ENCODE measurements around the gene MAML2. TPM values are rescaled to one million over a fixed set of nuclear protein-coding genes. Genes with fewer than 3 reads are reported as not detected.
A peak's percentile ranks its signal among the peaks of the same experiment; 100 is the strongest.

MAML2 gene
- total RNA-seq, 1 donor from 2014 or later: 11.8 TPM

GRCh38 chr11:96265220-96265737 lies 77.7 kb downstream of the MAML2 start:
- H3K27ac Mint-ChIP-seq: peak overlapping the region; percentile 38
- DNase-seq (ENCODE audit: low spot score): no peak
- peaks cover 63% of the 10 kb centered on the region for H3K4me1 Mint-ChIP-seq (ENCODE audit: low read depth)
- peaks cover 32% of the 10 kb centered on the region for H3K36me3 Mint-ChIP-seq (ENCODE audit: low read depth)
- H3K9me3 Mint-ChIP-seq: peaks cover 13% of the 10 kb centered on the region
- H3K4me3 Mint-ChIP-seq (ENCODE audit: low read depth): no peak overlapping the region
- no peaks in the 10 kb centered on the region for H3K27me3 Mint-ChIP-seq (ENCODE audit: low read depth)
- intact Hi-C loops (cut with micrococcal nuclease): no loop called here

- intact Hi-C loops (cut with micrococcal nuclease): no loop called here
Measured at GRCh38 chr11:96264364-96264763, 78.6 kb downstream of the MAML2 start.

GRCh38 chr11:96263238-96263763 lies 79.7 kb downstream of the MAML2 start:
- no peak for DNase-seq (ENCODE audit: low spot score)
- no peaks in the 10 kb centered on the region for H3K9me3 Mint-ChIP-seq
- H3K36me3 Mint-ChIP-seq (ENCODE audit: low read depth): peaks cover 17% of the 10 kb centered on the region
- H3K27me3 Mint-ChIP-seq (ENCODE audit: low read depth): no peaks in the 10 kb centered on the region
- peak overlapping the region; percentile 25 for H3K27ac Mint-ChIP-seq
- no peak overlapping the region for H3K4me3 Mint-ChIP-seq (ENCODE audit: low read depth)
- intact Hi-C loops (cut with micrococcal nuclease): no loop called here
- H3K4me1 Mint-ChIP-seq (ENCODE audit: low read depth): peaks cover 69% of the 10 kb centered on the region

More at GRCh38 chr11:96264364-96264763, 78.6 kb downstream of the MAML2 start:
- DNase-seq (ENCODE audit: low spot score): no peak
- H3K4me1 Mint-ChIP-seq (ENCODE audit: low read depth): peaks cover 68% of the 10 kb centered on the region
- no peak overlapping the region for H3K4me3 Mint-ChIP-seq (ENCODE audit: low read depth)
- H3K27me3 Mint-ChIP-seq (ENCODE audit: low read depth): no peaks in the 10 kb centered on the region
- H3K36me3 Mint-ChIP-seq (ENCODE audit: low read depth): peaks cover 27% of the 10 kb centered on the region
- peaks cover 8% of the 10 kb centered on the region for H3K9me3 Mint-ChIP-seq
- H3K27ac Mint-ChIP-seq: no peak overlapping the region

- intact Hi-C loops (cut with micrococcal nuclease): no loop called here
- no peak for DNase-seq (ENCODE audit: low spot score)
- no peak overlapping the region for H3K27ac Mint-ChIP-seq
- peaks cover 23% of the 10 kb centered on the region for H3K36me3 Mint-ChIP-seq (ENCODE audit: low read depth)
- no peaks in the 10 kb centered on the region for H3K27me3 Mint-ChIP-seq (ENCODE audit: low read depth)
- H3K4me3 Mint-ChIP-seq (ENCODE audit: low read depth): peak overlapping the region; percentile 6
- H3K4me1 Mint-ChIP-seq (ENCODE audit: low read depth): peaks cover 75% of the 10 kb centered on the region
- H3K9me3 Mint-ChIP-seq: no peaks in the 10 kb centered on the region
Measured at GRCh38 chr11:96260532-96260931, 82.5 kb downstream of the MAML2 start.

- Mint-ChIP-seq H3K36me3 (ENCODE audit: low read depth) (peaks cover 26% of the 10 kb centered on the region), H3K9me3 (no peaks in the 10 kb centered on the region), H3K27me3 (ENCODE audit: low read depth) (no peaks in the 10 kb centered on the region), H3K4me3 (ENCODE audit: low read depth) (peak overlapping the region; percentile 6), H3K27ac (no peak overlapping the region), H3K4me1 (ENCODE audit: low read depth) (peaks cover 76% of the 10 kb centered on the region)
- no peak for DNase-seq (ENCODE audit: low spot score)
- intact Hi-C loops (cut with micrococcal nuclease): no loop called here
Measured at GRCh38 chr11:96260067-96260511, 82.9 kb downstream of the MAML2 start.

- H3K4me3 Mint-ChIP-seq (ENCODE audit: low read depth): peak overlapping the region; percentile 40
- no peaks in the 10 kb centered on the region for H3K27me3 Mint-ChIP-seq (ENCODE audit: low read depth)
Measured at GRCh38 chr11:96259134-96259830, 83.7 kb downstream of the MAML2 start.

GRCh38 chr11:96257972-96258934 lies 84.7 kb downstream of the MAML2 start:
- Mint-ChIP-seq H3K27me3 (ENCODE audit: low read depth) (no peaks in the 10 kb centered on the region), H3K4me1 (ENCODE audit: low read depth) (peaks cover 80% of the 10 kb centered on the region), H3K9me3 (no peaks in the 10 kb centered on the region), H3K36me3 (ENCODE audit: low read depth) (peaks cover 25% of the 10 kb centered on the region), H3K4me3 (ENCODE audit: low read depth) (peak overlapping the region; percentile 71), H3K27ac (peak overlapping the region; percentile 89)
- DNase-seq (ENCODE audit: low spot score): peak; percentile 32
- intact Hi-C loops (cut with micrococcal nuclease): loop anchor here (1.0 to 10.0 kb wide), 12 partner anchors 9 to 333 kb away; partner anchors contain the start of genes JRKL and MTMR2

More at GRCh38 chr11:96259134-96259830, 83.7 kb downstream of the MAML2 start:
- peaks cover 26% of the 10 kb centered on the region for H3K36me3 Mint-ChIP-seq (ENCODE audit: low read depth)
- no peak for DNase-seq (ENCODE audit: low spot score)
- intact Hi-C loops (cut with micrococcal nuclease): loop anchor here (2.0 to 10.0 kb wide), 9 partner anchors 14 to 334 kb away; partner anchors contain the start of genes JRKL and MTMR2
- H3K27ac Mint-ChIP-seq: peak overlapping the region; percentile 89
- peaks cover 76% of the 10 kb centered on the region for H3K4me1 Mint-ChIP-seq (ENCODE audit: low read depth)
- no peaks in the 10 kb centered on the region for H3K9me3 Mint-ChIP-seq

- H3K4me1 Mint-ChIP-seq (ENCODE audit: low read depth): peaks cover 82% of the 10 kb centered on the region
- H3K27ac Mint-ChIP-seq: peak overlapping the region; percentile 89
- intact Hi-C loops (cut with micrococcal nuclease): loop anchor here (5.0 to 10.0 kb wide), 4 partner anchors 135 to 332 kb away; partner anchors contain the start of genes JRKL and MTMR2
- H3K36me3 Mint-ChIP-seq (ENCODE audit: low read depth): peaks cover 23% of the 10 kb centered on the region
- H3K27me3 Mint-ChIP-seq (ENCODE audit: low read depth): no peaks in the 10 kb centered on the region
- H3K9me3 Mint-ChIP-seq: no peaks in the 10 kb centered on the region
- DNase-seq (ENCODE audit: low spot score): no peak
- peak overlapping the region; percentile 71 for H3K4me3 Mint-ChIP-seq (ENCODE audit: low read depth)
Measured at GRCh38 chr11:96257036-96257435, 86.0 kb downstream of the MAML2 start.

- no peak for DNase-seq (ENCODE audit: low spot score)
- Mint-ChIP-seq H3K36me3 (ENCODE audit: low read depth) (peaks cover 25% of the 10 kb centered on the region), H3K4me3 (ENCODE audit: low read depth) (peak overlapping the region; percentile 51), H3K4me1 (ENCODE audit: low read depth) (peaks cover 83% of the 10 kb centered on the region), H3K27ac (peak overlapping the region; percentile 89), H3K27me3 (ENCODE audit: low read depth) (no peaks in the 10 kb centered on the region), H3K9me3 (no peaks in the 10 kb centered on the region)
- intact Hi-C loops (cut with micrococcal nuclease): loop anchor here (5.0 to 10.0 kb wide), 4 partner anchors 136 to 332 kb away; partner anchors contain the start of genes JRKL and MTMR2
Measured at GRCh38 chr11:96256215-96257011, 86.6 kb downstream of the MAML2 start.

- H3K36me3 Mint-ChIP-seq (ENCODE audit: low read depth): peaks cover 28% of the 10 kb centered on the region
- peak overlapping the region; percentile 56 for H3K4me3 Mint-ChIP-seq (ENCODE audit: low read depth)
- H3K27me3 Mint-ChIP-seq (ENCODE audit: low read depth): no peaks in the 10 kb centered on the region
Measured at GRCh38 chr11:96254854-96255253, 88.1 kb downstream of the MAML2 start.

GRCh38 chr11:96254087-96254486 lies 88.9 kb downstream of the MAML2 start:
- DNase-seq (ENCODE audit: low spot score): no peak
- peak overlapping the region; percentile 83 for H3K27ac Mint-ChIP-seq
- H3K4me3 Mint-ChIP-seq (ENCODE audit: low read depth): peak overlapping the region; percentile 70
- H3K9me3 Mint-ChIP-seq: no peaks in the 10 kb centered on the region
- intact Hi-C loops (cut with micrococcal nuclease): loop anchor here (1.0 to 10.0 kb wide), 3 partner anchors 11 to 329 kb away; partner anchors contain the start of gene MTMR2
- peaks cover 28% of the 10 kb centered on the region for H3K36me3 Mint-ChIP-seq (ENCODE audit: low read depth)
- peaks cover 76% of the 10 kb centered on the region for H3K4me1 Mint-ChIP-seq (ENCODE audit: low read depth)
- no peaks in the 10 kb centered on the region for H3K27me3 Mint-ChIP-seq (ENCODE audit: low read depth)

More at GRCh38 chr11:96254854-96255253, 88.1 kb downstream of the MAML2 start:
- Mint-ChIP-seq H3K9me3 (no peaks in the 10 kb centered on the region), H3K4me1 (ENCODE audit: low read depth) (peaks cover 76% of the 10 kb centered on the region), H3K27ac (peak overlapping the region; percentile 54)
- DNase-seq (ENCODE audit: low spot score): no peak
- intact Hi-C loops (cut with micrococcal nuclease): loop anchor here (1.0 to 10.0 kb wide), 6 partner anchors 12 to 330 kb away; partner anchors contain the start of genes JRKL and MTMR2

All from activated T-helper 2 cell treated with anti-CD3 and anti-CD28 coated beads, Interferon-gamma antibody, Interleukin-2, Interleukin-4, amounts not matched to agents 10 μg/mL and 5 μg/mL and 100 μg/mL, durations not matched to agents 14 hours and 24 hours and 36 hours (primary cell).